HPDE6-E6E7 (cell line): ENCODE data around the gene BAK1.
"Not testable (repeated sequence)": the region's sequence is repeated elsewhere in the genome, so short reads cannot be mapped to it uniquely, and the experiment has no call there.

Experiments
- DNase-seq: peaks from one replicate; pipeline ENCODE4 v3.0.0; 2011; ENCODE audit warnings: missing footprints; ENCODE audit errors: extremely low spot score

BAK1 gene

DNA sequence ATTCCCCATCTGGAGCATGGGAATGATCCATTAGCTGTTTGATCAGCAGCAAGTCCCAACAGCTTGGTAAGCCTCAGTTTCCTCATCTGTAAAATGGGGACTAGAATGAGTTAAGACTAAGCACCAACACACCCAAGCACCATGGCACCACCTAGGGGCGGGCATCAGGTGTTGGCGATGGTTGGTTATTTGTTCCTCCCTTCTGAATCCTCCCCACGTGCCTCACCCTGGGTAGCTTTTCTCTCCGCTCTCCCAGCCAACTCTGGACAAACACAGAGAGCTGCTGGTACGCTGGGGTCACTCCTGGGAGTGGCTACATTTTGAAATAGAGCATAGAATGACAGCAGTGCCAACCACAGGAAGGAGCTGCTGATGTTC is 27.7 kb upstream of the BAK1 start:
- DNase-seq = no peak

DNA sequence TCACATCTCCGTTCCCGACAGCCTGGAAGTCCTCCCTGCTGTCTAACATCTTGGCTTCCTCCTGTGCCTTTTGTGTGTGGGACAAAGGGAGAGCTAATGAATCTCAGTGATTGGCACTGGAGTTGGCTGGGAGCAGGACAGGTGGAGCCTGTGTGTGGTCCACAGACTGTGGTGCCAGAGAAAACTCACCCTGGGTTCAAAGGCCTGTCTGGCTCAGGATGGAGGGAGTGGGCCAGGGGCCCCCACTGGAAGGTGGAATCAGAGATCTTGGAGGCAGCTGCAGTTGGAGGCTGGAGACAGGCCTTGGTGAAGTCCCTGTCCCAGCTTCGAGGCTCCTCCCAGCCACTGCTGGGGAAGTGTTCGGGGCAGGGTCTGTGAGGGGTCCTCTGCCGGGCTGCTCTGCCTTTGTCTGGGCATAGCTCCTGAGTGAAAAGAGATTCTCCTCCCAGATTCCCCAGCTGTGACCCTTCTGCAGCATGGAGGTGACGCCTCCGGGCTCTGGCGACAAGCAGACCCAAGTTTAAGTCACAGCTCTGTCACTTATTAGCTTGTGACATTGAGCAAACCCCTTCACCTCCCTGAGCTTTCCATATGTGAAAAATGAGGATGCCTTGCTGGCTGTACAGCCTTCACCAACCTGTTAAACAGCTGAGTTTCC is 27.2 kb upstream of the BAK1 start:
- DNase-seq = no peak

DNA sequence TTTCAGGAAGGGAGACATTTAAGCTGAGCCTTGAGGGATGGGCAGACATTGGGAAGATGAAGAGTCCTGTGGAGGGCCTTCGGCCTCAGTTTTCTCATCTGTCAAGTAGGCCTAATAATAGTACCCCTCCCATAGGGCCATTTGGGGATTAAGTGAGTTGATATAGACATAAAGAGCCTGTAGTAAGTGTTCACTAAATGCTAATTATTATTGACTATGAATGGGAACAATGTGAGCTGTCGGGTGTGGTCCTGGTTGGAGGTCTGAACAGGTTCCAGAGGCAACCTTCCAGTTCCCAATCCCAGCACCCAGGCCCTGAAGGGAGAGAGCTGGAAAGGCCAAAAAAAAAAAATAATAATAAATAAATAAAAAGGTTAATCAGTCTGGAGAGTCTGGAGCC is 26.6 kb upstream of the BAK1 start:
- DNase-seq = no peak

DNA sequence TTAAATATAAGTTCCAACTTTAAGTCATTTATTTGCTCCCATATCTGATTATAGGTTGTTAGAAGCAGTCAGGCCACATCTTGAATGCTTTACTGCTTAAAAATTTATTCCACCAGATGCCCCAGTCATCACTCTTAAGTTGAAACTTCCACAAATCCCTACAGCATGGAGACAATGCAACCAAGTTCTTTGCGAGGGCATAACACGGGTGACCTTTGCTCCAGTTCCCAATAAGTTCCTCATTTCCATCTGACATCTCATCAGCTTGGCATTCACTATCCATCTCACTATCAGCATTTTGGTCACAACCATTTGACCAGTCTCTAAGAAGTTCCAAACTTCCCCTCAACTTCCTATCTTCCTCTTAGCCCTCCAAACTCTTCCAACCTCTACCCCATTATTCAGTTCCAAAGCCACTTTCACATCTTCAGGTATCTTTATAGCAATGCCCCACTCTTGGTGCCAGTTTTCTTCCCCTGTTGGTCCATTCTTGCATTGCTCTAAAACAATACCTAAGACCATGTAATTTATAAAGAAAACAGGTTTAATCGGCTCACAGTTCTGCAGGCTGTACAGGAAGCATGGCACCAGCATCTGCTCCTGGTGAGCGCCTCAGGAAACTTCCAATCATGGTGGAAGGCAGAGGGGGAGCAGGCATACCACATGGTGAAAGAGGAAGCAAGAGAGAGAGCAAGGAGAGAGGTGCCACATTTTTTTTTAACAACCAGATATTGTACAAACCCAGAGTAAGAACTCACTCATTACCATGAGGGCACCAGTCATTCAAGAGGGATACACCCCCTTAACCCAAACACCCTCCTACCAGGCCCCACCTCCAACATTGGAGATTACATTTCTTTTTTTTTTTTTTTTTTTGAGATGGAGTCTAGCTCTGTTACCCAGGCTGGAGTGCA is 25.1 kb upstream of the BAK1 start:
- DNase-seq = no peak

DNA sequence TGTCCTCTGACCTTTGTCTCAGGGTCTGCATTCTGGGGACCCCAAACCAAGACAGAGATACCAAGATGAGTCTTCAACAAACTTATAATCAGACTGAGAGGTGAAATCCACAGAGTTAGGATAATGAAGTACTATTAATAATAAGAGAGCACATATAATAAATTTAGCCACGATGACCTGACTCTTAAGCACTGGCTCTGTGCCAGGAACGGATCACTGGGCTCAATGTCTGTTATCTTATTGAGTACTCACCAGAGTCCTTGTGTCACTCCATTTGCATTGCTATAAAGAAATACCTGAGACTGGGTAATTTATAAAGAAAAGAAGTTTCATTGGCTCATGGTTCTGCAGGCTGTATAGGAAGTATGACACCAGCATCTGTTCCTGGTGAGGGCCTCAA is 22.1 kb upstream of the BAK1 start:
- no peak for DNase-seq

DNA sequence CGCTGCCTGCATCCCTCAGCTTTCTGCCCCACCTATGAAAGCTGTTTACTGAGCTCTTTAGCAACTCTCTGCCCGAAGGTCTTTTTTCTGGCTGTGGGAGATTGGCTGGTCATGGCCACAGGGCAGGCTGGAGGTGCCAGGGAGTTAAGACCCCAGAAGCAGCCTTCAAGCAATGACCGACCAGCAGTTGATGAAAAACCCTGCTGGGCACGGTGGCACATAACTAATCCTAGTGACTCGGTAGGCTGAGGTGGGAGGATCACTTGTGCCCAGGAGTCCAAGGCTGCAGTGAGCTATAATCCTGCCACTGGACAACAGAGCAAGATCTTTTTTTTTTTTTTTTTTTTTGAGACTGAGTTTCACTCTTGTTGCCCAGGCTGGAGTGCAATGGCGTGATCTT is 20.7 kb upstream of the BAK1 start:
- DNase-seq = no peak

DNA sequence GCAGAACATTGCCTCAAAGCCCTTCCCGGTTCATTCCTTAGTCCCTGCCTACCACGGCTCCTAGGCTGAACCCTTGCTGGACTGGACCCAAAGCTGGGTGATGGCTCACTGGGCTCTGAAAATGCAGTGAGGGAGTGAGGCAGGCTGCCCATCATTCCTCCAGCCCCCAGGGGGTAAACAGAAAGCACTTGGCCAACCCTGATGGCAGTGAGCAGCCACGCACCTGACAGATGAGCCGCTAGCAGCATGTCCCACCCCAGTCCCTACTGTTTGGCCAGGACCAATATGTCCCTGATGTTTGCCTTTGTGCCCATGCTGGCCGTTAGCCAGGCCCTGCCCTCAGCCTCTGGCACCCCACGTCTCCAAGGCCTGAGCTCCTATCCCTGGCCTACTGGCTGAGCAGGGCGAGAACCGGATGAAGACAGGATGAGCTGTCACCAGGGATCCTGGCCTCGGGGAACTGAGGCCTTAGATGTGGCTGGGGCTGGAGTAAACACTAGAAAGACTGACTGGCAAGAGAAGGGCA is 19.4 kb upstream of the BAK1 start:
- no peak for DNase-seq

DNA sequence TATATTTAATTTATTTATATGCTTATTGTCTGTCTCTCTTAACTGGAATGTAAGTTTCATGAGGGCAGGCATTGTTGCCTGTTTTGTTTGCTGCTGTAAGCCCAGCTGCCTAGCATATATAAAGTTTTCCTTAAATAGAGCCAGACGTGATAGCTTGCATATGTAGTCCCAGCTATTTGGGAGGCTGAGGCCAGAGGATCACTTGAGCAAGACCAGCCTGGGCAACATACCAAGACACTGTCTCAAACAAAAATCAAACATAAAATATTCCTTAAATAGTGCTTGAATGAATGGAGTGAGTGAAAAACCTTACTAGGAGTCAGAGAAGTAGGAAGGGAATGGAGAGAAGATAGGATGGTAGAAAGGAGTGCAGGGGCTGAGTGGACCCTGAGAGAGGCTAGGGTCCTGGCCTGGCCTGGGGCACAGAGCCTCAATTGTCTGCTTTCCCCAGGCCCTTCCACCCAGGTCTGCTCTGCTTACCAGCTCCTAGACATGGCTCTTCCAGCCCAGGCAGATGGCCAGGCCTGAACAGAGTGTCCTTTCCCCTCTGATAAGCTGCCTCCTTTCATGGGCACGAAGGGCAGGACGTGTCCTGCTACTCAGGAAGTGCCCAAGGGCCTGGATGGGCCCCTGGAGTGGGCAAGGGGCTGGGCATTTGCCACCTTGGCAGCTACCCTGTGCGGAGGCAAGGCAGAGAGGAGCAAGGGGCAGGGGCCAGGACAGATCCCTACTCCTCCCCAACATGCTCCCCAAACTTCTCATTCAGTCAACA is 17.7 kb upstream of the BAK1 start:
- DNase-seq = no peak

DNA sequence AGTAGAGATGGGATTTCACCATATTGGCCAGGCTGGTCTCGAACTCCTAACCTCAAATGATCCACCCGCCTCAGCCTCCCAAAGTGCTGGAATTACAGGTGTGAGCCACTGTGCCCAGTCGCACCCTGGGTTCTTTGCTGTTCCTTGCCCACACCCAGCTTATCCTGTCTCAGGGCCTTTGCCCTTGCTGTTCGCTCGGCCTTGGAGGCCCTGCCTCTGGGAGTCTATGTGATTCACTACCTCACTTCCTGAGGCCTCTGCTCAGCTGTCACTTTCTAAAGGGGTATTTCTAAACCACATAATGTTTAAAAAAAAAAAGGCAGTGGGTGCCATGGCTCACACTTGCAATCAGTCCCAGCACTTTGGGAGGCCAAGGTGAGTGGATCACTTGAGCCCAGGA is 16.8 kb upstream of the BAK1 start:
- DNase-seq = not testable (repeated sequence)

DNA sequence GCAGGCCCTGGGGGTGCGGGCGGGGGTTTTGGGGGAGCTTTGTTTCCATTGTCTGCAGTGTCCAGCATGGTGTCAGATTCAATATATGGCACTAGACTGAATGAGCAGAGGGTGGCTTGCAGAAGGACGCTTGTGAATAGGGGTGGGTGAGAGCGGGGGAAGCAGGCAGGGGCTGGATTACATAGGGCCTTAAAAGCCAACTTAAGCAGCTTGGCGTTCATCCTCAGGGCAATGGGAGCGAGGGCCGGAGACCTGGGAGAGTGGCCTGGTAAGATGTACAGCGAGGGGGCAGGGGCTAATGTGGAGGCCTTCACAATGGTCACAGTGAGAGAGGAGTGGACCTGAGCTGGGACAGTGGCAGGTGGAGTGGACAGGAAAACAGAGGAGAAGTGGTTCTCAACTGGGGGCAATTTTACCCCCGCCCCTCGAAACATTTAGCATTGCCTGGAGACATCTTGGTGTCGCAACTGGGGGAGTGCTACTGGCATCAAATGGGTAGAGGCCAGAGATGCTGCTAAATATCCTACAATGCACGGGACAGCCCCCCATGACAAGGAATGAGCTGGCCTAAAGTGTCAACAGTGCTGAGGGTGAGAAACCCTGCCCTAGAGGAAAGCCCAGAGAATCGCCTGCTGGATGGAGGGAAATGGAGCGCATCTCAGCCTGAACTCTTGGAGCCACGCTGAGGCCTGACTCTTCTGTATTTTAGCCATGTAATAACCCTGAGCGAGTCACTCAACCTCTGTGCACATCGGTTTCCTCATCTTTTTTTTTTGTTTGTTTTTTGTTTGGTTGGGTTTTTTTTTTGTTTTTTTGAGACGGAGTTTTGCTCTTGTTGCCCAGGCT is 15.1 kb upstream of the BAK1 start:
- no peak for DNase-seq

DNA sequence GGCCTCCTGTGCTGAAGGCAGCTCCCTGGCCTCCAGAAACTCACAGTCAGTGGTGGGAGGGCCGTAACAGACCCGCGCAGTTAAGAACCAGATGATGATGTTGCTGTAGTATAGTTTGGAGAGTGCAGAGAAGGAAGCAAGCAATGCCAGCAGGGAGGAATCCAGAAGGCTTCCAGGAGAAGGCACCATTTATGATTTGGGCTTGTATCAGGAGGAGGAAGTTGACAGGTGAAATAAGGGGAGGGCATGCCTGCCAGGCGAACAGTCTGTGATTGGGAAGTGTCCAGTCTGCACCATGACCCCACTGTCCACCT is 13.3 kb upstream of the BAK1 start:
- no peak for DNase-seq

DNA sequence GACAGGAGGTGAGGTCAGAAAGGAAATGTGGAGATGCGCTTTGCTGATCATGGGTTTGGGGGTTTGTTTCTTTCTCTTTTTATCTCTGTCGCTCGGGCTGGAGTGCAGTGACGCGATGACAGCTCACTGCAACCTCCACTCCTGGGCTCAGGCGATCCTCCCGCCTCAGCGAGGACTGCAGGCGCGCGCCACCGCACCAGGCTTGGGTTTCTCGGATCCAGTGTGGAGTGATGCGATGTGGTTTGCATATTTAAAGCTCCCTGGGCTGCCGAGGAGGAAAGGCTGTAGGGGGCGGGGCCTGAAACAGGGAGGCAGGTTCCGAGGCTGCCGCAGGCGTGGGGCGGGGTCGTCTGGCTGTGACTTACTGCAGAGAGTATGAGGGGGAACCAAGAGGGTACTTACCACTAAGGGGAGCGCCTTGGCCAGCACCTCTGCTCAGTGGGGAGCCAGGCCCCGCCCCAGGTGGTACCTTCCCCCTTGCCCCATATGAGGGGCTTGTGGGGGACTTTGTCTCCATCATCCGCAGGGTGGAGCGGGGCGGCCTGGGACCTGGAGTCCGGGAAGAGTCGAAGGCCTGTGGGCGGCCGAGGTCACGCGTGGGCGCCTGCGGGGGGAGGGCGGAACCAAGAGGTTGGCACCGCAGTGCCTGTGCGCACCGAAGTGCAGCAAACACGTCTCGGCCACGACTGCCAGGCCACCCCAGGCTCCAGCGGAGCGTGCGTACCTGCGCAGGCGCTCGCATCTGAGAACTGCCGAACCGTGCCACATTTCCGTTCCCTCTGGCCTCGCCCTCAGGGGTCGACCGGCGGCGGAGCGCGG is 12.7 kb upstream of the BAK1 start:
- no peak for DNase-seq

DNA sequence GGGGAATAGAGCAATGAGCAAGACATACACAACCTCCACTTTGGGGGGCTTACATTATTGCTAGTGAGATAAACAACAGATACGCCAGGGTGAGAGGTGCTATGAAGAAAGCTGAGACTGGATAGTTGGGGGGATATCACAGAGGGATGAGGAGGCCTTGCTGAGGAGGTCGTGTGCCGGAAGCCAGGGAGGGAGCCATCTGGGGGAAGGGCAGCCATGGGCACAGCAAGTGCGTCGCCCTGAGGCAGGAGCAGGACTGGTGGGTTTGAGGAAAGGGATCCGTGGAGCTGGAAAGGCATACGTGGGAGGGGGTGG is 12.2 kb upstream of the BAK1 start:
- DNase-seq = no peak

DNA sequence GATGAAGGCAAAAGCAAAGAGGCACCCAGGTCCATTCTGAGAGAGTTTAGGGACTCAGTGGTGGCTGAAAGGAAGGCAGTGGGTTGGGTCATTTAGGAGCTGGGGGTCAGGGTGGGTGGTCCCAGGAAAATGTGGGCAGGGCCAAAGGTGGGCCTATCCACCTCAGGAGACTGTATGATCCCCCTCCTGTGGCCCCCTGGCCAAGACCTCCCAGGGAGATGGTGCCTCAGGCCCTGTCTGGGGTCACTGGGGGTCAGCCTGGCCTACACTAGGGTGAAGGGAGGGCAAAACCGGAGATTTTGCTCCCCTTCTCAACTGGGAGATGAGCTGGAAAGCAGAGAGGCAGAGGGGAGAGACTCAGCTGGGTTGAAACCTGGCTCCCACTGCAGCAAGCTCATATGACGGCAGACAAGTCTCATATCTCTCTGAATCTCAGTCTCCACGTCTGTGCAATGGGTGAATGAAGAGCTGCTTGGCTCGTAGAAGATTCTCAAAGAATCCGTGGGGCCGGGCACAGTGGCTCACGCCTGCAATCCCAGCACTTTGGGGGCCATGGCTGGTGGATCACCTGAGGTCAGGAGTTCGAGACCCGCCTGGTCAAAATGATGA is 11.5 kb upstream of the BAK1 start:
- DNase-seq = no peak

DNA sequence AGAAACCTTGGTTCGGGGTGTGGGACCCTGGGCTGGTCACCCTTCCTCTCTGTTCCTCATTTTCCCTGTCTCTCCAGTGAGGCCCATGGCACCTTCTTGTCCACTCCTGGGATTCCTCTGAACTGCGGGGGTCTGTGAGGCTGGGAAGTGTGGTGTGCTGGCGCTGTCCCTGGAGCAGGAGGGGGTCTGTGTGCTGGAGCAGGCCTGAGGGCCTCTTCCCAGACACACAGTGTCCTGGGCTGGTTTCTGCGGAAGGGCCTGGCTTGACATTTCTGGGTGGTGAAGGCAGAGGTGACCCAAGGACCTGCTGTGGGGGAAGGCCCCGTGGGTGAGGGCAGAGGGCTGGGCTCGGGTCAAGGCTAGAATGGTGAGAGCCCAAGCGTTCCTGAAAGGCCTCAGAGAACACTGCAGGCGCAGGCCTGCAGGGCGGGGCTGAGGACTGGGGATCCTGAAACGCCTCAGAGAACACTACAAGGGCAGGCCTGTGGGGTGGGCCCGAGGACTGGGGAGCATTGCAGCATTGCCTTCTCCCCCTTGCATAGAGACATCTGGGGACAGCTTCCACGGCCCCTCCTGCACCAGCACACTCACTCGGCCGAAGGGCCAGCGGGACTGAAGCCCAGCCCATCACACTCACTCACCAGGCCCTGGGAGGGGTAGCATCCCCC is 10.6 kb upstream of the BAK1 start:
- peak; percentile 47 for DNase-seq

DNA sequence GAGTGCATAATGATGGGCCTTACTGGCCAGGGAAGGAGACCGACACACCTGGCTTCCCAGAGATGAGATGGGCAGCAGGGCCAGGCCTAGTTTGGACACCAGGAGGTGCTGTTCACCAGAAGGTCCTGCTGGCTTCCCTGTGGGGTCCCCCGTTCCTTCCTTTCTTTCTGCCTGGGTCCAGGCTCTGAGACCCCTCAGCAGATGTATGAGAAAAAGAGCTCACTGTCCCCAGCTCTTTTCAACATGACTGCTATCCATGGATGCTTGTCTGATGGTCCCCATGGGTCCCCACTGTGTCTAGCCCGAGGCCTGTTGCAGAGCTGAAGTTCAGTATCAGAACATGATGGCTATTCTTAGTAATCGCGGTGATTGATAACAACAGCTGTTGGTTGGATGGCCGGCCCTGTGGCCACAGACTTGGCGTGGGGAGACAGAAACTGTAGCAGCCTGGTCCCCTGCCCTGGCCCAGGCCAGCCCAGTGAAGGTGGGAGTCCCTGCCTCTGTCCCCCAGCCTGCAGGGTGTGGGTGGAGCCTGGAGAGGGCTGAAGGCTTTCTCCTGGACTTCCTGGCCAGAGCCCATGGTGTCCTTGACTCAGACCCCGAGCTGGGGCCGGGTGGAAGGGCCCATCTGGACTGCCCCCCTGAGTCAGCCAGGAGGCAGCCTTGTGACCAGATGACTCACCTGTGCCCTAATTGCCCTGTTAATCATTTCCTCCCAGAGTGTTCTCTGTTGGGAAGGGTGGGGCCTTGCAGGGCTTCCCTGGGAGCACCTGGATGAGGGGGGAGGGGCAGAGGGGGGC is 9.9 kb upstream of the BAK1 start:
- peak; percentile 96 for DNase-seq

DNA sequence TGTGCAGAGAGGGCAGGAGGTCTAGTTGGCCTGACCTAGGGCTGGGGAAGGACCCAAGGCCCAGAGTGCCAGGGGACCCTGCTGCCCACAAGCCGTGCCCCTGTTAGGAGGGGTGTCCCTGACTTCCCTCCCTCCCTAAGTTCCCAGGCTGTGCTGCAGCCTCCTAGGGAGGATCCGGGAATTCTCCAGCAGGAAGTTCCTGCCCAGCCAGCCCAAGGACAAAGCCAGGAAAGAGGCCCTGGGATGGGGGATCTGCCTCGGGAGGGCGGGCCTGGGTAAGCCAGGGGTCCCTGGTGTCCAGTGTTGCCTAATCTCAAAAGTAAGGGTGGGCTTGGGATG is 9.3 kb upstream of the BAK1 start:
- no peak for DNase-seq

DNA sequence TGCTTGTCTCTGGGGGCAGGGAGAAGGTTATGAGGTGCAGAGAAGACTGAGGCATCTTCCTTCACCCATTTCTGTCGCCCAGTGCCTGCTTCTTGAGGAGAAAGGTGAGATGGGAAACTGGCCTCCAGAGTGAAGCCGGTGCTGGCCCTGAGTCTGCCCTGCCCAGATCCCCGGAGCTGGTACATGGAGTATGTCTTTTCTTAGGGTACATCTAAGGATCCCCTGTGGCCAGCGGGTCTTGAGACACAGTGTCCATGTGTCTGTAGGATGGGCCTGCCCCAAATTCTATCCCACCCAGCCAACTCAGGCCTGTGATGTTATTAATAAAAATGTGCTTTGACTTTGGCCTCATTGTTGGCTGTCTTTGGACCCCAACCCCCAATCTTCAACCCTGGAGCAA is 8.8 kb upstream of the BAK1 start:
- no peak for DNase-seq

DNA sequence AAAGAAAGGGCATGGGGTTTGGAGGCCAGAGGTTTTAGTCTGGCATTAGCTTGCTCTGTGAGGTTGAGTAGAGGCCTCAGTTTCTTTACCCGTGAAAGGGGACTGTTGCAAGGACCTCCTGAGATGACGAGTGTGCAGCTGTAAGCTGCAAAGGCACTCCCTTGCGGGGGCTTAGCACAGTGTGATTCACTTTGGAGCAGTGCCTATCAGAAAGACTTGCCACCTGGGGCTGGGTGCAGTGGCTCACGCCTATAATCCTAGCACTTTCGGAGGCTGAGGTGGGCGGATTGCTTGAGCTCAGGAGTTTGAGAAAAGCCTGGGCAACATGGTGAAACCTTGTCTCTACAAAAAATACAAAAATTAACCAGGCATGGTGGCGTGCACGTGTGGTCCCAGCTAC is 7.5 kb upstream of the BAK1 start:
- no peak for DNase-seq
